HL-60 (cell line): ENCODE data around the gene RPGRIP1.

Experiments used
- GABPA ChIP-seq: IDR thresholded peaks from 2 replicates; pipeline ENCODE4 v1.6.1; 2012; ENCODE audit warnings: low read depth
- REST ChIP-seq: IDR thresholded peaks from 2 replicates; pipeline ENCODE4 v1.6.1; 2012; ENCODE audit warnings: low read depth; ENCODE audit not compliant: insufficient replicate concordance
- TF ChIP-seq, protein P1 (sequence below): IDR thresholded peaks from one replicate; pipeline ENCODE4 v1.5.1; 2011; ENCODE audit warnings: low read length, control low read depth, inconsistent platforms; ENCODE audit not compliant: insufficient read depth

DNA sequence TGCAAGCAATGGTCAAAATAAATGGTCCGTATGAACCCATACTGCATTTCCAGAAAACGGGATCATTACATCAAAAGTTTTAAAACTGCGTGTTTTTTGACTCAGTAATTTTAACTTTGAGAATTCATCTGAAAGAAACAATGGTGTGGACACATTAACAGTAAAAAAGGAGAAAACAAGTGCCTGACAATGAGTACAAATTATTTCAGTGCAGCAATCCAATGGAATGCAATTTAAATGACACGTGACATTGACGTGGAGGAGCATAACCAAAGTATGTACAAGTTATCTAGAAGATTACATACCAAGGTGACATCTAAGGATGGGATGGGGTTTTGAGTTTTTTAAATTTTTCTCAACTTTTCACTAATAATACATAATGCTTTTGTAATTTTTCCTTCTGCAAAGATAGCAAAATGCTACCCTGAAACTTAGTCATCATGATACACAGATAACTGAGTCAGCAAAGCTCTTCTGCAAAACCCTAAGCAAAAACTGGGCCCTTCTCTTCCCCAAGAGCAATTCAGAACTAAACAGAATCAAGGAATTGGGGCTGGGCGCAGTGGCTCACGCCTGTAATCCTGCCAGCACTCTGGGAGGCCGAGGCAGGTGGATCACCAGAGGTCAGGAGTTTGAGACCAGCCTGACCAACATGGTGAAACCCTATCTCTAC is 31.0 kb upstream of the RPGRIP1 start:
- no peak for TF ChIP-seq REST
- TF ChIP-seq, protein P1, sequence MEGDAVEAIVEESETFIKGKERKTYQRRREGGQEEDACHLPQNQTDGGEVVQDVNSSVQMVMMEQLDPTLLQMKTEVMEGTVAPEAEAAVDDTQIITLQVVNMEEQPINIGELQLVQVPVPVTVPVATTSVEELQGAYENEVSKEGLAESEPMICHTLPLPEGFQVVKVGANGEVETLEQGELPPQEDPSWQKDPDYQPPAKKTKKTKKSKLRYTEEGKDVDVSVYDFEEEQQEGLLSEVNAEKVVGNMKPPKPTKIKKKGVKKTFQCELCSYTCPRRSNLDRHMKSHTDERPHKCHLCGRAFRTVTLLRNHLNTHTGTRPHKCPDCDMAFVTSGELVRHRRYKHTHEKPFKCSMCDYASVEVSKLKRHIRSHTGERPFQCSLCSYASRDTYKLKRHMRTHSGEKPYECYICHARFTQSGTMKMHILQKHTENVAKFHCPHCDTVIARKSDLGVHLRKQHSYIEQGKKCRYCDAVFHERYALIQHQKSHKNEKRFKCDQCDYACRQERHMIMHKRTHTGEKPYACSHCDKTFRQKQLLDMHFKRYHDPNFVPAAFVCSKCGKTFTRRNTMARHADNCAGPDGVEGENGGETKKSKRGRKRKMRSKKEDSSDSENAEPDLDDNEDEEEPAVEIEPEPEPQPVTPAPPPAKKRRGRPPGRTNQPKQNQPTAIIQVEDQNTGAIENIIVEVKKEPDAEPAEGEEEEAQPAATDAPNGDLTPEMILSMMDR = no peak
- no peak for TF ChIP-seq GABPA
